Measurements from ENCODE around the gene C15orf62. TPM values are rescaled to one million over a fixed set of nuclear protein-coding genes. Genes with fewer than 3 reads are reported as not detected.

The C15orf62 gene
- under 1 TPM; 0.25 to 0.44 TPM for total RNA-seq

GRCh38 chr15:40769274-40770146, at the start of gene C15orf62:
C15orf62 (plus strand) TSS chr15:40769980; CDS start chr15:40770496, 516 bp downstream.
- ChIA-PET POLR2A (interaction anchor here (1.0 to 1.6 kb wide), 2 partner anchors 16 to 25 kb away, joined by 3 to 4 read pairs; no protein-coding TSS in a partner anchor), CTCF (interaction anchor here (0.6 to 2.0 kb wide), 6 partner anchors 13 to 90 kb away, joined by 3 to 9 read pairs (median 4); no protein-coding TSS in a partner anchor)

DNA sequence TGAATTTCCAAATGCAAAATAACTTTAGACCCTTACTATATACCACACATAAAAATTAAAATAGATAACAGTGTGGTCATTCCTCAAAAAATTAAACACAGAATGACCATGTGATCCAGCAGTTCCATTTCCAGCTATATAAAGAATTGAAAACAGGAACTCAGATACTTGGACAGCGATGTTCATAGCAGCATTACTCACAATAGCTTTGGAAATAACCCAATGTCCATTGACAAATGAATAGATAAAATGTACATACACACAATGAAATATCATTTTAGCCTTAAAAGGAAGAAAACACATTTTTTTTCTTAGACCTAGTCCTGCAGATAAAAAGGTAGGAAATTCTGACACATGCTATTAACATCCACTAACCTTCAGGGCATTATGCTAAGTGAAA, 48.1 kb upstream of the C15orf62 start:
- ChIA-PET POLR2A (interaction anchor here (0.7 kb wide), 1 partner anchor 153 kb away, joined by 7 read pairs; no protein-coding TSS in a partner anchor), CTCF (no interaction called here)

GRCh38 chr15:40722354-40722753, 47.4 kb upstream of the C15orf62 start:
- ChIA-PET POLR2A (interaction anchor here (0.7 kb wide), 2 partner anchors 27 to 154 kb away, joined by 5 to 7 read pairs; partner anchors contain the start of gene RAD51), CTCF (interaction anchor here (0.6 kb wide), 1 partner anchor 15 kb away, joined by 5 read pairs; no protein-coding TSS in a partner anchor)

- CTCF ChIA-PET = interaction anchor here (0.6 to 1.1 kb wide), 2 partner anchors 16 to 37 kb away, joined by 4 to 5 read pairs; no protein-coding TSS in a partner anchor
- POLR2A ChIA-PET = interaction anchor here (0.7 kb wide), 1 partner anchor 28 kb away, joined by 5 read pairs; the partner anchor contains the start of gene RAD51
Measured at GRCh38 chr15:40722934-40723333, 46.8 kb upstream of the C15orf62 start.

DNA sequence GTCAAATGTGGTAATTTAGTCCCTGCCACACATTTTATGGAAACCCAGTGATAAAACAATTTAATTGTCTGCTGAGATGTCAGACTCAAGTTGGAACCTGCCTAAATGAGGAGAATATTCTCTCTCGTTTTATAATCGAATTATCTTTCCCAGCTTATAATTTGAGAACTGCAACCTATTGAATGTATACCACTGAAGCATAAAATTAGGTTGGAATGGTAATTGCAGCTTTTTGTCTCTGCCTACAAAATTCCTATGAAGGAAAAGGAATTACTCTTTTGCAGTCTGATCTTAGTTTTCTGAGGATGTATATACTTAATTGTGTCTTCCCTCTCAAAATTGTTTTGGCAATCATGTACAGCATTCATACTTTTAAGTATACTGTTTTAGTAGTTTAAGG, 45.9 kb upstream of the C15orf62 start:
- ChIA-PET POLR2A (interaction anchor here (0.6 to 0.7 kb wide), 3 partner anchors 12 to 343 kb away, joined by 3 to 5 read pairs (median 5); no protein-coding TSS in a partner anchor), CTCF (interaction anchor here (1.1 kb wide), 1 partner anchor 38 kb away, joined by 4 read pairs; no protein-coding TSS in a partner anchor)

DNA sequence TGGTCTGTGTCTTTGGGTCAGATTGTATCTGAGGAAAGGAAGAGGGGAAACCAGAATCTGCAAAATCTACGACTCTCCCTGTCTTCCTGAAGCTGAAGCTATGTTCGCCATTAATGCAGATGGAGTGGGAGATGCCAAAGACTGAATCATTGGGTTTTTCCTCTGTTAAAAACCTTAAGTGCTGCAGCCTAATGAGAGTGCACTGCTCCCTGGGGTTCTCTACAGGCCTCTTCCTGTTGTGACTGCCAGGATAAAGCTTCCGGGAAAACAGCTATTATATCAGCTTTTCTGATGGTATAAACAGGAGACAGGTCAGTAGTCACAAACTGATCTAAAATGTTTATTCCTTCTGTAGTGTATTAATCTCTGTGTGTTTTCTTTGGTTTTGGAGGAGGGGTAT, 38.7 kb upstream of the C15orf62 start:
- POLR2A ChIA-PET = interaction anchor here (0.6 kb wide), 1 partner anchor 206 kb away, joined by 3 read pairs; no protein-coding TSS in a partner anchor
- CTCF ChIA-PET = interaction anchor here (0.6 to 1.2 kb wide), 3 partner anchors 23 to 37 kb away, joined by 3 to 4 read pairs (median 3); partner anchors contain the start of gene RAD51

GRCh38 chr15:40736575-40736974, 33.2 kb upstream of the C15orf62 start:
- ChIA-PET POLR2A (interaction anchor here (0.5 kb wide), 1 partner anchor 12 kb away, joined by 5 read pairs; no protein-coding TSS in a partner anchor), CTCF (no interaction called here)

DNA sequence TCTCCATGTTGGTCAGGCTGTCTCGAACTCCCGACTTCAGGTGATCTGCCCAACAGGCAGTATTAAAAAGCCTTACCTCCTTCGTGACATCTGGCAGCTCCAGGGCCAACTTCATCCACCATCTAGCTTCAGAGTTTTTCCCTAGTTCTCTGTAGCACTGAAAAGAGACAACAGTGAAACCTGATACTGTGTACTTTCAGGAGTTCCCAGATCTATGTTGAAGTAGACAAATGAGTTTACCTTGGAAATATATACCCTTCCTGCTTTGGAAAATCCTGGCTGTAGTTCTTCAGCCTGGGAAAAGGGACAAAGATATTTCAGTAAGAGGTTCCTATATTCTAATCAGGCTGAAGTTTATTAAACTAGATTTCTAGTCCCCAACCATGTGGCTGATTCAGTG, 32.7 kb upstream of the C15orf62 start:
- ChIA-PET POLR2A (no interaction called here), CTCF (interaction anchor here (0.6 kb wide), 1 partner anchor 36 kb away, joined by 3 read pairs; no protein-coding TSS in a partner anchor)

GRCh38 chr15:40739047-40739446, 30.7 kb upstream of the C15orf62 start:
- POLR2A ChIA-PET = interaction anchor here (0.5 kb wide), 1 partner anchor 167 kb away, joined by 8 read pairs; no protein-coding TSS in a partner anchor

DNA sequence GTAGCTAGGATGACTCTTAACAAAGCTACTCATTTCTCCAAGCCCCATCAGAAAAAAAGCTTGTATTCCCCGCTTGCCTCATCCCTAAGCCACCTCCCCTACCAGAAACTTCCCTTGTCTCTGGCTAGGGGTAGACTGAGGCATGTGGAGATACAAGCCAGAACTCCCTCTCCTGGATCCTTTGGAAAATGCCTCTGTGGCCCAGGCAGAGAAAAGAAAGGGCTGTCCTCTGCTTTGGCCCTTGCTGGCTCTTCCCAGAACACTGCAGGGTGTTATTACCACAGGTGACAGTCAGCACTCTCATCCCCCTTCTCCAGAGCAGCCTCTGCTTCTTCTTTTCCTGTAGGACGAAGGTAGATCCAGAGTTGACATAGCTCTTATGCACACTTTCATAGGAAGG, 29.9 kb upstream of the C15orf62 start:
- ChIA-PET CTCF (interaction anchor here (1.2 kb wide), 2 partner anchors 10 to 35 kb away, joined by 3 read pairs; no protein-coding TSS in a partner anchor), POLR2A (no interaction called here)

More at GRCh38 chr15:40739047-40739446, 30.7 kb upstream of the C15orf62 start:
- CTCF ChIA-PET = interaction anchor here (1.0 to 1.2 kb wide), 2 partner anchors 36 to 44 kb away, joined by 3 read pairs; no protein-coding TSS in a partner anchor

- ChIA-PET POLR2A (interaction anchor here (0.5 to 1.9 kb wide), 8 partner anchors 13 to 191 kb away, joined by 3 to 15 read pairs (median 4); partner anchors contain the start of genes C15orf62, RAD51, RPUSD2 and SPINT1), CTCF (interaction anchor here (0.6 to 2.3 kb wide), 7 partner anchors 9 to 154 kb away, joined by 3 to 12 read pairs (median 4); partner anchors contain the start of genes RAD51 and ZFYVE19)
Measured at GRCh38 chr15:40743485-40743901, 26.3 kb upstream of the C15orf62 start.

DNA sequence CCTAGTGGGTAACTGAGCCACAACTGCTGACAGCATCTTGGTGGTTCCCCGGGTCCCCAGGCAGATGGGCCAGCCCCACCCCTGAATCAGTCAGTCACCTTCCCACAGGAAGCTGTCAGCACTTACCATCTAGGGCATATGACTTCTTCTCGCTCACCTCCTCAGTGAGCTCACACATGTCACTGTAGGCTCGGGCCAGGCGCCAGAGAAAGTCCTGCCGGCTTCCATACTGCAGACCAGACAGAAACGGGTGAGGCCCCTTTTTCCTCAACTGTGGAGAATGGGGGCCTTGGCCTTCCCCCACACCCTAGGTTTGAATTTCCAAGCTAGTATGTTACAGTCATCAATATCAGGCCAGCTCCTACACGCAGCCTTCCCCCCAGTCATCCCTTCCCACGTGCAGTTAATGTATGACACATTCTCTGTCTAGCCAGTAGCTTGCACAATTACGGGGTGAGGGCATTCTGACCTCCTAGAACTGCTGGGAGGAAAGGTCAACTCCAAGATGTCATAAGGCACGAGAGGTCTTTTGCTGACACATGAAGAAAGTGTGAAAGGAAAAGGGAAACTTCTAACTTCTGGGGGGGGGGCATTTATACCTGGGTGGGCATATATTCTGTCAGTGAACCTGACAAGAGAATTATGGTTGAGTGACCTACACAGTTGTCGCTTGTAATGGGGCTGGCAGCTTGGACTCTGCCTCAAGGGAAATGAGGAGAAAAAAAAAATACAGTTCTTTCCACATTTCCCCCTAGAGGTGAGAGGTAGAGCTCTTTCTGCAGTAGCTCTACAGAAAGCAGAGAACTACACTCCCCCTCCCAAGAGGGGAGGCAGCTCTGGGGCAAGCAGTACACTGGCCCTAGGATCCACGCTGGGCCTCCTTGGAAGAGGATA, 25.6 kb upstream of the C15orf62 start:
- ChIA-PET CTCF (interaction anchor here (0.6 to 2.3 kb wide), 9 partner anchors 8 to 154 kb away, joined by 3 to 12 read pairs (median 4); partner anchors contain the start of genes GCHFR, RAD51 and ZFYVE19), POLR2A (interaction anchor here (0.5 to 1.9 kb wide), 9 partner anchors 12 to 100 kb away, joined by 3 to 15 read pairs (median 4); partner anchors contain the start of genes C15orf62, GCHFR, RAD51 and SPINT1)

GRCh38 chr15:40744815-40745152, 25.0 kb upstream of the C15orf62 start:
- ChIA-PET CTCF (interaction anchor here (1.0 to 2.3 kb wide), 5 partner anchors 8 to 62 kb away, joined by 3 to 12 read pairs (median 4); partner anchors contain the start of genes RAD51 and ZFYVE19), POLR2A (interaction anchor here (0.5 to 1.9 kb wide), 5 partner anchors 11 to 50 kb away, joined by 4 to 15 read pairs (median 4); partner anchors contain the start of genes GCHFR and RAD51)

DNA sequence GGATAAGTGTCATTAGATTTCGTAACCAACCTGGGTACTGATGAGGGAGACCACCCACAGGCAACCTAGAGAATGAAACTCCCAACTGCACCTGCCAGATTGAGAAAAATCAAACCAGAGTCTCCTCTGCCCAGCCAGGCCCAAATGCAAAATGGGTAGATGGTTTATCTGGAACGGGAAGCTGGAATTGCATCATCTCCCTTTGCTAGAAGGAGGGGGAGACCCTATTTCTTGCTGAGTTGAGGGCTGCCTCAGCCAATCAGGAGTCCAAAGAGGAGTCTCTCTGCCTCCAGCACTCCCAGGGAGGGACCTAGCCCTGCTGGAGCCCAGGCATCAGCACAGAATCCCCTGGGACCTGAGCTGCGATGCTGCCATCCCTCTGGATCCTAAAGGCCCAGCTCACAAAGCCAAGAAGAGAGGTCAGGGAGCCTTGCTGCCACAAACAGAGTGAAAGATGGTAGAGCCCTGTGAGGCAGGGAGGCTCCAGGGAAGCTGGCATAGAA, 22.8 kb upstream of the C15orf62 start:
- CTCF ChIA-PET = interaction anchor here (0.7 to 1.6 kb wide), 5 partner anchors 18 to 157 kb away, joined by 3 to 5 read pairs (median 4); partner anchors contain the start of gene SPINT1
- POLR2A ChIA-PET = interaction anchor here (0.6 to 1.0 kb wide), 2 partner anchors 52 to 147 kb away, joined by 4 to 5 read pairs; partner anchors contain the start of gene RAD51

DNA sequence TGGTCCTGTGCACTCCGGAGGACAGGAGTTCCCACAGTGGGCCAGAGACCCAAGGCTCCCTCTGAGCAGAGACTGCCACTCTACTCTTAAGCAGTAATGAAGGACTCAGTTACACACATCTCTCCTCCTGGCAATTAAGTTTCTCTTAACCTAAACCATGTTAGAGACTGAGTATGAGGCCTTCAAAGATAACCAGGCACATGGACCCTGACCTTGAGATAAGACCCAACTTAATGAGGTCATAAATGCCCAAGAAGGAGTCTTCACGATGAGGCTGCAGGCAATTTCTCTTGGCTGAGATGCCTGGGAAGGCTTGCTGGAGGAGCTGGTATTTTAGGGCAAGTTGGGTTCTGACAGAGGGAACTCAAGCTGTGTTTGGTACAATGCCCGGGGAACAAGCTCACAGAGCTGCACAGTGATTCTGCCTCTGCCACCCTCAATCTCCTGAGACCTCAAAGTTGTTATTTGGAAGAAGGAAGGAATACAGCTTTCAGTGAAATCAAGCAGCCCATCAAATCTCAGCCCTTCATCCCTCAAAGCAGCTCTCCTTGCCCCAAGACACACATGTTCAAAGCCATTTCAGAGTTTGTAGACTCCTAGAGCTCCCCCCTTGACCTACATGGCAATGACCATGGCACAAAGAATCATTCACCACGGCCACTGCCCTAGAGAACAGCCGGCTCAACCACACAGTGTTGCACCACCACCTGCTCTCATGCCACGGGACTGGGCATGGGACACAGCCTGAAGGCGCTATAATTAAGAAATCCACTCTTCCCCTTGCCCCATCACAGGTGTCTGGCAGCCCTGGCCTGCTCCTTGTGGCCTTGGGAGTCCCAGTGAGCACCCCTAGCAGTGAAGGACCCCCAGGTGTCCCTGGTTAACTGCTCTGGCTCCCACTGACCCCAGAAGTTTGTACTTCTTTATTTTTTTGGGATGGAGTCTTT, 21.8 kb upstream of the C15orf62 start:
- ChIA-PET POLR2A (interaction anchor here (0.6 kb wide), 1 partner anchor 146 kb away, joined by 4 read pairs; no protein-coding TSS in a partner anchor), CTCF (interaction anchor here (0.7 to 1.6 kb wide), 2 partner anchors 20 to 69 kb away, joined by 3 to 4 read pairs; no protein-coding TSS in a partner anchor)

GRCh38 chr15:40749151-40749630, 20.6 kb upstream of the C15orf62 start:
- POLR2A ChIA-PET = no interaction called here

More at GRCh38 chr15:40749151-40749630, 20.6 kb upstream of the C15orf62 start:
- CTCF ChIA-PET = no interaction called here

Data from activated CD8-positive, alpha-beta memory T cell treated with anti-CD3 and anti-CD28 coated beads for 36 hours (primary cell).